SK-N-SH (cell line): ENCODE data around the gene CCL24. TPM values are rescaled to one million over a fixed set of nuclear protein-coding genes. Genes with fewer than 3 reads are reported as not detected.

Experiments
- CTCF ChIA-PET: fragments of 300-600, 350-600 bp; formaldehyde crosslinking; extraction: SDS; loops from one replicate; lab custom pipeline; 2021; lab: Yijun Ruan, JAX
- POLR2A ChIA-PET: fragments of 350-600 bp; sonication (Branson Sonifier 250); formaldehyde crosslinking; extraction: SDS; loops from one replicate; lab custom pipeline; 2020; ENCODE audit warnings: antibody characterized with exemption, inconsistent platforms; lab: Yijun Ruan, JAX
- DNase-seq: peaks from one replicate; pipeline ENCODE4 v3.0.0; 2012
- H2AFZ ChIP-seq: fragments of 200-600 bp; sonication (generic); 2 replicates; pipeline ENCODE4 v1.8.1; 2016; ENCODE audit warnings: antibody characterized with exemption, mild to moderate bottlenecking, low read depth
- H3F3A ChIP-seq: fragments of 200-600 bp; sonication (generic); replicated peaks from 2 replicates; pipeline ENCODE3; 2016; ENCODE audit warnings: antibody characterized with exemption, mild to moderate bottlenecking; ENCODE audit not compliant: insufficient read depth
- H3K27ac ChIP-seq, 2 experiments: fragments of 200-500 bp in 1 of 2; fragments of 200-600 bp in 1 of 2; sonication (Bioruptor generic) in 1 of 2; sonication (generic), shearing (Covaris generic) in 1 of 2; 2 replicates each; pipeline versions ENCODE4 v1.5.1 to v1.6.1; 2014 to 2016; ENCODE audit warnings: low read depth in 2 of 2, inconsistent platforms in 1 of 2, low read length in 1 of 2, mild to moderate bottlenecking in 1 of 2, mixed read lengths in 1 of 2
- H3K27me3 ChIP-seq: fragments of 200-600 bp; sonication (generic), shearing (Covaris generic); 2 replicates; pipeline ENCODE4 v1.6.1; 2016; ENCODE audit warnings: mixed run types; ENCODE audit not compliant: insufficient read depth
- H3K36me3 ChIP-seq, 2 experiments: fragments of 200-500 bp in 1 of 2; fragments of 200-600 bp in 1 of 2; sonication (Bioruptor generic) in 1 of 2; sonication (generic) in 1 of 2; replicated peaks in 1 of 2; 2 replicates each; pipeline versions ENCODE3 to v1.5.1; 2014 to 2016; ENCODE audit warnings: low read length in 1 of 2, mild to moderate bottlenecking in 1 of 2; ENCODE audit not compliant: insufficient read depth in 2 of 2, control insufficient read depth in 1 of 2
- H3K4me1 ChIP-seq, 2 experiments: fragments of 200-500 bp in 1 of 2; fragments of 200-600 bp in 1 of 2; sonication (Bioruptor generic) in 1 of 2; sonication (generic), shearing (Covaris generic) in 1 of 2; 2 replicates each; pipeline versions ENCODE4 v1.5.1 to v1.6.1; 2014 to 2016; ENCODE audit warnings: low read depth in 1 of 2, low read length in 1 of 2, mixed run types in 1 of 2; ENCODE audit not compliant: insufficient read depth in 2 of 2, control insufficient read depth in 1 of 2
- H3K4me2 ChIP-seq: fragments of 200-600 bp; sonication (generic), shearing (Covaris generic); 2 replicates; pipeline ENCODE4 v1.6.1; 2017; ENCODE audit warnings: mixed run types
- H3K4me3 ChIP-seq, 2 experiments: fragments of 200-500 bp in 1 of 2; fragments of 200-600 bp in 1 of 2; sonication (Bioruptor generic) in 1 of 2; sonication (generic), shearing (Covaris generic) in 1 of 2; 2 replicates each; pipeline versions ENCODE4 v1.5.1 to v1.8.1; 2014 to 2016; ENCODE audit warnings: low read depth in 2 of 2, inconsistent platforms in 1 of 2, low read length in 1 of 2, mild to moderate bottlenecking in 1 of 2, mixed read lengths in 1 of 2, moderate library complexity in 1 of 2
- H3K79me2 ChIP-seq: fragments of 200-600 bp; sonication (generic); 2 replicates; pipeline ENCODE4 v1.8.1; 2017; ENCODE audit warnings: mild to moderate bottlenecking; ENCODE audit not compliant: insufficient read depth
- H3K9ac ChIP-seq: fragments of 200-600 bp; sonication (generic); 2 replicates; pipeline ENCODE4 v1.6.1; 2017; ENCODE audit warnings: mixed run types
- H3K9me2 ChIP-seq: fragments of 200-600 bp; sonication (generic); 2 replicates; pipeline ENCODE4 v1.6.1; 2017; ENCODE audit warnings: mixed run types
- H3K9me3 ChIP-seq: fragments of 200-600 bp; sonication (generic); 2 replicates; pipeline ENCODE4 v1.6.1; 2017; ENCODE audit warnings: mixed run types, mild to moderate bottlenecking, moderate library complexity
- H4K20me1 ChIP-seq: fragments of 200-600 bp; sonication (generic); 2 replicates; pipeline ENCODE4 v1.6.1; 2017; ENCODE audit warnings: mild to moderate bottlenecking, mixed run types; ENCODE audit not compliant: insufficient read depth
- CHD2 ChIP-seq: fragments of 150-350 bp; IDR thresholded peaks from 2 replicates; pipeline ENCODE4 v1.6.1; 2018; ENCODE audit warnings: low read length; ENCODE audit not compliant: partially characterized antibody
- CTCF ChIP-seq: fragments of 200-600 bp; sonication (generic); IDR thresholded peaks from 2 replicates; pipeline ENCODE4 v1.6.1; 2017; ENCODE audit warnings: antibody characterized with exemption, mild to moderate bottlenecking, moderate library complexity
- FOSL2 ChIP-seq: IDR thresholded peaks from 2 replicates; pipeline ENCODE4 v1.4.0; 2012; ENCODE audit warnings: low read depth, mild to moderate bottlenecking, moderate library complexity, borderline replicate concordance
- FOXM1 ChIP-seq: IDR thresholded peaks from 2 replicates; pipeline ENCODE4 v1.4.0; 2012; ENCODE audit warnings: low read depth, mild to moderate bottlenecking
- IRF3 ChIP-seq: fragments of 150-350 bp; IDR thresholded peaks from 2 replicates; pipeline ENCODE4 v1.6.1; 2016; ENCODE audit warnings: mild to moderate bottlenecking, low read depth, low read length
- JUND ChIP-seq: IDR thresholded peaks from 2 replicates; pipeline ENCODE4 v1.4.0; 2012
- MEF2A ChIP-seq: IDR thresholded peaks from 2 replicates; pipeline ENCODE4 v1.4.0; 2012; ENCODE audit warnings: low read depth, borderline replicate concordance
- MXI1 ChIP-seq: IDR thresholded peaks from 2 replicates; pipeline ENCODE4 v1.6.1; 2012; ENCODE audit warnings: mild to moderate bottlenecking, low read depth, low read length, improper control_type of control experiment
- NFIC ChIP-seq: IDR thresholded peaks from 2 replicates; pipeline ENCODE4 v1.4.0; 2012; ENCODE audit warnings: borderline replicate concordance
- PBX3 ChIP-seq: IDR thresholded peaks from 2 replicates; pipeline ENCODE4; 2012
- POLR2AphosphoS5 ChIP-seq: IDR thresholded peaks from 2 replicates; pipeline ENCODE4 v1.6.1; 2012; ENCODE audit warnings: low read depth, low read length
- RFX5 ChIP-seq: IDR thresholded peaks from 2 replicates; pipeline ENCODE4 v1.6.1; 2012; ENCODE audit warnings: mild to moderate bottlenecking, improper control_type of control experiment, low read length
- SIN3A ChIP-seq: IDR thresholded peaks from 2 replicates; pipeline ENCODE4 v1.6.1; 2012; ENCODE audit warnings: low read depth, mild to moderate bottlenecking, low read length, moderate library complexity, borderline replicate concordance
- SMC3 ChIP-seq: IDR thresholded peaks from 2 replicates; pipeline ENCODE4 v1.6.1; 2012; ENCODE audit warnings: low read depth, low read length, improper control_type of control experiment
- TCF12 ChIP-seq: IDR thresholded peaks from 2 replicates; pipeline ENCODE4 v1.4.0; 2012
- YY1 ChIP-seq: IDR thresholded peaks from 2 replicates; pipeline ENCODE4 v1.4.0; 2012; ENCODE audit warnings: low read depth, mild to moderate bottlenecking
- WGBS: methylation state at CpG from one replicate; pipeline ENCODE4 v1.1.6; 2017; ENCODE audit warnings: low lambda C conversion rate; 5-methylcytosine and 5-hydroxymethylcytosine counted together
- polyA plus RNA-seq, 3 experiments: library from polyadenylated mRNA; depleted of rRNA; stranded (reverse); fragments of >200 nt; gene quantifications; 2 replicates each; pipeline ENCODE4 v1.2.3, GENCODE V29; 2012
- TF ChIP-seq, protein P1 (sequence below): IDR thresholded peaks from 2 replicates; pipeline ENCODE4 v1.4.0; 2012; ENCODE audit warnings: low read depth
- TF ChIP-seq, protein P2 (sequence below): fragments of 150-350 bp; IDR thresholded peaks from 2 replicates; pipeline ENCODE4 v1.6.1; 2017; ENCODE audit warnings: antibody characterized with exemption, low read length, low read depth, borderline replicate concordance

Gene CCL24
- polyA plus RNA-seq, 1 of the 3 experiments (the other 2 are of a cell fraction) = not detected

DNA sequence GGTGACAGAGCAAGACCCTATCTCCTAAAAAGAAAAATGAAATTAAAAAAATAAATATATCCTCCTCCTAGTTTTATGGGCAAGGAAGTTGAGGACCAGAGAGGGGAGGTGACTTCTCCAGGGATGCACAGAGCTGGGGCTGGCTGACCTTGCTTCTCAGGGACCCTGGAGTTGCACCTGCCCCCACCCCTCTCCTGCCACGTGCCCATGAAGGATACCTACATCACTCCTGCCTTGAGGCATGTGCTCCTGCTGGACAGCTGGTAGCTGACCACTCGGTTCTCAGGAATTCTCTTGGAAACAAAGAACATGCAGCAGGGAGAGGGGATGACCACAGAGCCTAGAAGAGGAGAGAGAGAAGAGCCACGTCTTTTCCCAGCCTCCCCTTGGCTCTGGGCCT, 522 bp downstream of the CCL24 start:
- no peaks in the 10 kb centered on the region for H3K27me3 ChIP-seq
- H4K20me1 ChIP-seq = no peaks in the 10 kb centered on the region
- H3K9me2 ChIP-seq = no peaks in the 10 kb centered on the region
- no peak overlapping the region for H3K4me2 ChIP-seq
- no peaks in the 10 kb centered on the region for H3F3A ChIP-seq
- H3K9ac ChIP-seq = no peak overlapping the region
- no peak for TF ChIP-seq POLR2AphosphoS5
- TF ChIP-seq, protein P1, sequence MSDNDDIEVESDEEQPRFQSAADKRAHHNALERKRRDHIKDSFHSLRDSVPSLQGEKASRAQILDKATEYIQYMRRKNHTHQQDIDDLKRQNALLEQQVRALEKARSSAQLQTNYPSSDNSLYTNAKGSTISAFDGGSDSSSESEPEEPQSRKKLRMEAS = peak; percentile 40; the same call in 1 of the 2 replicates
- TF ChIP-seq CHD2 = no peak
- TF ChIP-seq CTCF = no peak
- no peak for TF ChIP-seq TCF12
- no peak for TF ChIP-seq SMC3
- TF ChIP-seq SIN3A = no peak
- 18% methylated on average over 3 of the region's 3 CpGs for WGBS
- H3K4me1 ChIP-seq = no peaks in the 10 kb centered on the region
- no peaks in the 10 kb centered on the region for H3K9me3 ChIP-seq
- POLR2A ChIA-PET = no interaction called here
- no peak overlapping the region for H2AFZ ChIP-seq
- no peak overlapping the region for H3K27ac ChIP-seq
- no peaks in the 10 kb centered on the region for H3K36me3 ChIP-seq
- CTCF ChIA-PET = no interaction called here
- no peak overlapping the region for H3K4me3 ChIP-seq
- no peak for DNase-seq
- no peaks in the 10 kb centered on the region for H3K79me2 ChIP-seq

GRCh38 chr7:75811894-75812678, 1.5 kb downstream of the CCL24 start:
- Histone ChIP-seq H3K9ac (no peak overlapping the region), H3K36me3 (no peaks in the 10 kb centered on the region), H3K79me2 (no peaks in the 10 kb centered on the region), H3K4me1 (no peaks in the 10 kb centered on the region), H3K27ac (no peak overlapping the region), H2AFZ (no peak overlapping the region), H3K9me2 (no peaks in the 10 kb centered on the region), H3K4me3 (no peak overlapping the region), H3F3A (no peaks in the 10 kb centered on the region), H4K20me1 (no peaks in the 10 kb centered on the region), H3K9me3 (peaks cover 2% of the 10 kb centered on the region; the same call in 1 of the 2 replicates), H3K27me3 (no peaks in the 10 kb centered on the region), H3K4me2 (no peak overlapping the region)
- DNase-seq = no peak
- 67% methylated on average over 11 of the region's 11 CpGs for WGBS
- POLR2A ChIA-PET = no interaction called here
- CTCF ChIA-PET = interaction anchor here (0.7 to 1.0 kb wide), 2 partner anchors 24 to 49 kb away, joined by 3 read pairs; no protein-coding TSS in a partner anchor
- no peak for TF ChIP-seq CTCF
- TF ChIP-seq POLR2AphosphoS5 = no peak
- TF ChIP-seq SMC3 = no peak
- no peak for TF ChIP-seq FOXM1
- no peak for TF ChIP-seq SIN3A
- TF ChIP-seq, protein P1 = no peak
- TF ChIP-seq MXI1 = no peak
- TF ChIP-seq YY1 = no peak
- no peak for TF ChIP-seq NFIC
- TF ChIP-seq MEF2A = no peak
- TF ChIP-seq IRF3 = no peak
- TF ChIP-seq PBX3 = no peak
- TF ChIP-seq JUND = no peak
- TF ChIP-seq FOSL2 = no peak
- no peak for TF ChIP-seq CHD2
- TF ChIP-seq RFX5 = no peak
- TF ChIP-seq, protein P2, sequence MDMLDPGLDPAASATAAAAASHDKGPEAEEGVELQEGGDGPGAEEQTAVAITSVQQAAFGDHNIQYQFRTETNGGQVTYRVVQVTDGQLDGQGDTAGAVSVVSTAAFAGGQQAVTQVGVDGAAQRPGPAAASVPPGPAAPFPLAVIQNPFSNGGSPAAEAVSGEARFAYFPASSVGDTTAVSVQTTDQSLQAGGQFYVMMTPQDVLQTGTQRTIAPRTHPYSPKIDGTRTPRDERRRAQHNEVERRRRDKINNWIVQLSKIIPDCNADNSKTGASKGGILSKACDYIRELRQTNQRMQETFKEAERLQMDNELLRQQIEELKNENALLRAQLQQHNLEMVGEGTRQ = no peak
